Endothelial cell of umbilical vein (primary cell): ENCODE results near the gene DDX10. TPM values are rescaled to one million over a fixed set of nuclear protein-coding genes. Genes with fewer than 3 reads are reported as not detected.

Experiments used
- BruUV-seq: library from RNA; stranded (reverse); fragments of 400-500 nt; replicated peaks from 2 replicates; lab custom pipeline; 2021; lab: Mats Ljungman, UMichigan
- CTCF ChIA-PET: fragments of 300-600, 350-600 bp; sonication (Branson Sonifier 250); formaldehyde crosslinking; loops from one replicate; lab custom pipeline; 2021; ENCODE audit warnings: antibody characterized with exemption, inconsistent platforms; lab: Charles Lee
- POLR2A ChIA-PET: fragments of 300-600, 350-600 bp; sonication (Branson Sonifier 250); formaldehyde crosslinking; loops from one replicate; lab custom pipeline; 2021; ENCODE audit warnings: antibody characterized with exemption, inconsistent platforms; lab: Charles Lee
- DNase-seq: peaks from one replicate; pipeline ENCODE4 v3.0.0-alpha.2; 2011; ENCODE audit warnings: low read depth, low spot score
- FAIRE-seq: peaks from 2 replicates; lab custom pipeline; 2011; peaks lifted over from hg19 to GRCh38; lab: Jason Lieb, UNC
- H2AFZ ChIP-seq: 2 replicates; pipeline ENCODE4 v1.6.0; 2012; ENCODE audit warnings: low read depth, low read length, control low read depth, inconsistent platforms
- H3K27ac ChIP-seq: 2 replicates; pipeline ENCODE4 v1.5.1; 2011; ENCODE audit warnings: low read depth, mild to moderate bottlenecking, control low read depth, low read length, moderate library complexity; ENCODE audit not compliant: insufficient read depth
- H3K27me3 ChIP-seq, 2 experiments: 2 replicates each; pipeline versions ENCODE4 v1.6.0 to v1.6.1; 2011; ENCODE audit warnings: low read length in 2 of 2, mixed read lengths in 1 of 2; ENCODE audit not compliant: control insufficient read depth in 2 of 2, insufficient read depth in 2 of 2
- H3K36me3 ChIP-seq, 2 experiments: 2 replicates in 1 of 2; 3 replicates in 1 of 2; pipeline ENCODE4 v1.5.1; 2011; ENCODE audit warnings: low read length in 2 of 2, mild to moderate bottlenecking in 1 of 2, moderate library complexity in 1 of 2; ENCODE audit not compliant: control insufficient read depth in 2 of 2, insufficient read depth in 2 of 2; ENCODE audit errors: extremely low read depth in 1 of 2
- H3K4me1 ChIP-seq: 3 replicates; pipeline ENCODE4 v1.5.1; 2011; ENCODE audit warnings: mild to moderate bottlenecking, low read length; ENCODE audit not compliant: control insufficient read depth, insufficient read depth; ENCODE audit errors: extremely low read depth
- H3K4me2 ChIP-seq: 2 replicates; pipeline ENCODE4 v1.6.1; 2011; ENCODE audit warnings: low read length, control low read depth, mixed read lengths; ENCODE audit not compliant: insufficient read depth
- H3K4me3 ChIP-seq, 3 experiments: fragments of 200-600 bp in 1 of 3; sonication (generic), shearing (Covaris generic) in 1 of 3; replicated peaks in 1 of 3; 2 replicates each; pipeline ENCODE4 v1.5.1; 2011 to 2016; ENCODE audit warnings: control low read depth in 3 of 3, low read length in 3 of 3, mild to moderate bottlenecking in 2 of 3, inconsistent platforms in 1 of 3, low read depth in 1 of 3, moderate library complexity in 1 of 3; ENCODE audit not compliant: insufficient read depth in 1 of 3
- H3K79me2 ChIP-seq: 2 replicates; pipeline ENCODE4 v1.6.0; 2012; ENCODE audit warnings: low read length, inconsistent platforms; ENCODE audit not compliant: control insufficient read depth, insufficient read depth
- H3K9ac ChIP-seq: replicated peaks from 2 replicates; pipeline ENCODE3; 2011; ENCODE audit warnings: low read length, control low read depth; ENCODE audit not compliant: insufficient read depth; ENCODE audit errors: extremely low read depth
- H3K9me1 ChIP-seq: replicated peaks from 3 replicates; pipeline ENCODE4 v1.6.0; 2011; ENCODE audit warnings: mild to moderate bottlenecking, low read length; ENCODE audit not compliant: control insufficient read depth, insufficient read depth; ENCODE audit errors: extremely low read depth
- H3K9me3 ChIP-seq: replicated peaks from 2 replicates; pipeline ENCODE4 v1.5.1; 2012; ENCODE audit warnings: low read length, inconsistent platforms; ENCODE audit not compliant: control insufficient read depth, insufficient read depth
- H4K20me1 ChIP-seq: replicated peaks from 2 replicates; pipeline ENCODE3; 2011; ENCODE audit warnings: mild to moderate bottlenecking, low read length; ENCODE audit not compliant: control insufficient read depth, insufficient read depth; ENCODE audit errors: extremely low read depth
- CTCF ChIP-seq, 2 donors: IDR thresholded peaks; 1 replicate in 1 of 2; 2 replicates in 1 of 2; pipeline ENCODE4 v1.5.1; 2011; ENCODE audit warnings: low read length in 2 of 2, mild to moderate bottlenecking in 2 of 2, moderate library complexity in 2 of 2, control low read depth in 1 of 2, inconsistent platforms in 1 of 2, low read depth in 1 of 2; ENCODE audit not compliant: insufficient read depth in 1 of 2; ENCODE audit errors: extremely low read depth in 1 of 2
- EZH2 ChIP-seq: IDR thresholded peaks from 2 replicates; pipeline ENCODE4 v1.6.1; 2012; ENCODE audit warnings: borderline replicate concordance, low read depth, mild to moderate bottlenecking, moderate library complexity, low read length, inconsistent platforms; ENCODE audit not compliant: severe bottlenecking
- FOS ChIP-seq: IDR thresholded peaks from 2 replicates; pipeline ENCODE4 v1.6.1; 2011; ENCODE audit warnings: mild to moderate bottlenecking, low read length, moderate library complexity, borderline replicate concordance; ENCODE audit not compliant: insufficient read depth
- GATA2 ChIP-seq: IDR thresholded peaks from 2 replicates; pipeline ENCODE4 v1.7.0; 2011; ENCODE audit warnings: low read depth, mild to moderate bottlenecking, moderate library complexity, mixed read lengths, low read length; ENCODE audit not compliant: insufficient read length, insufficient read depth
- JUN ChIP-seq: IDR thresholded peaks from 2 replicates; pipeline ENCODE4 v1.6.1; 2011; ENCODE audit warnings: borderline replicate concordance, low read depth; ENCODE audit not compliant: insufficient read length, insufficient read depth
- MAX ChIP-seq: IDR thresholded peaks from 2 replicates; pipeline ENCODE4 v1.6.1; 2011; ENCODE audit not compliant: insufficient read depth, insufficient read length
- MYC ChIP-seq: IDR thresholded peaks from one replicate; pipeline ENCODE4 v1.6.1; 2011; ENCODE audit warnings: mild to moderate bottlenecking, low read depth, low read length
- POLR2A ChIP-seq: IDR thresholded peaks from 2 replicates; pipeline ENCODE4 v1.6.1; 2012; ENCODE audit warnings: low read depth, mild to moderate bottlenecking, control low read depth, low read length
- POLR2AphosphoS5 ChIP-seq: IDR thresholded peaks from 2 replicates; pipeline ENCODE4 v1.6.1; 2012; ENCODE audit warnings: low read depth, mild to moderate bottlenecking, control low read depth, low read length, moderate library complexity; ENCODE audit not compliant: insufficient read depth
- dilution Hi-C: fragments of 300-500 bp; cut with MboI; formaldehyde crosslinking; loops from one replicate; pipeline ENCODE4 v1.15.0; 2019; ENCODE audit warnings: low sequenced_read_pairs; ENCODE audit not compliant: extremely low pct_ligation_motif_present
- intact Hi-C: fragments of 100-400 bp; cut with micrococcal nuclease; formaldehyde crosslinking; loops from one replicate; pipeline ENCODE4 v1.10.0; 2022
- polyA plus RNA-seq, 4 experiments: library from polyadenylated mRNA; depleted of rRNA in 3 of 4; stranded (reverse) in 3 of 4; unstranded in 1 of 4; fragments of >200 nt; gene quantifications; 2 replicates each; pipeline versions ENCODE4 v1.2.1 to v1.2.3, GENCODE V29; 2011 to 2012; ENCODE audit warnings: missing spikeins in 1 of 4
- total RNA-seq: library from RNA; stranded (reverse); gene quantifications from 2 replicates; pipeline ENCODE4 v1.2.3, GENCODE V29; 2021

The DDX10 gene
- total and polyA plus RNA-seq, 2 donors (not counting 3 experiments of a cell fraction or from before 2014, with no cell fraction given): 29.8 to 35.2 TPM

- peaks cover 2% of the 10 kb centered on the region for H3K79me2 ChIP-seq
- H3K4me1 ChIP-seq: no peaks in the 10 kb centered on the region
- no peaks in the 10 kb centered on the region for H3K9me3 ChIP-seq
- FAIRE-seq (no peak), DNase-seq (no peak)
- BruUV-seq: no TSS peak
- intact Hi-C loops (no loop called here), dilution Hi-C loops (no loop called here)
- no peak overlapping the region for H3K4me3 ChIP-seq
- no peaks in the 10 kb centered on the region for H3K36me3 ChIP-seq
- H3K9ac ChIP-seq: no peak overlapping the region
- no peak overlapping the region for H2AFZ ChIP-seq
- ChIA-PET CTCF (interaction anchor here (0.5 kb wide), 1 partner anchor 1030 kb away, joined by 4 read pairs; no protein-coding TSS in a partner anchor), POLR2A (no interaction called here)
- no peaks in the 10 kb centered on the region for H3K9me1 ChIP-seq
- TF ChIP-seq MAX (no peak), POLR2A (no peak), EZH2 (no peak), CTCF (IDR thresholded peaks at IDR 0.05; ENCODE audit: extremely low read depth in 1 of 2, insufficient read depth in 1 of 2, low read depth in 1 of 2, low read length in 2 of 2) (no peak), GATA2 (no peak), FOS (no peak), MYC (no peak), POLR2AphosphoS5 (no peak), JUN (no peak)
- no peaks in the 10 kb centered on the region for H3K27me3 ChIP-seq
- H3K4me2 ChIP-seq: no peak overlapping the region
- no peaks in the 10 kb centered on the region for H4K20me1 ChIP-seq
- H3K27ac ChIP-seq: no peak overlapping the region
Measured at GRCh38 chr11:108817976-108818375, 153.1 kb downstream of the DDX10 start.
